GM12878 (cell line): ENCODE measurements around the gene VPS8. TPM values are rescaled to one million over a fixed set of nuclear protein-coding genes. Genes with fewer than 3 reads are reported as not detected.

Experiments used
- ATAC-seq: fragments of 200-7000 bp; cut with Tn5 transposase; 3 replicates; pipeline ENCODE4 v1.9.1; 2020; ENCODE audit warnings: mild to moderate bottlenecking, moderate library complexity
- BruUV-seq: library from RNA; stranded (reverse); fragments of 400-500 nt; replicated peaks from 2 replicates; lab custom pipeline; 2021; lab: Mats Ljungman, UMichigan
- CTCF ChIA-PET: fragments of 300-600 bp; sonication (Branson Sonifier 250); formaldehyde crosslinking; extraction: SDS; loops from one replicate; lab custom pipeline; 2021; ENCODE audit warnings: inconsistent platforms; lab: Yijun Ruan, JAX
- POLR2A ChIA-PET: fragments of 350-600 bp; formaldehyde crosslinking; extraction: SDS; loops from one replicate; lab custom pipeline; 2021; ENCODE audit warnings: inconsistent platforms; lab: Charles Lee
- RAD21 ChIA-PET: fragments of 300-600 bp; sonication (Branson Sonifier 250); formaldehyde crosslinking; loops from one replicate; lab custom pipeline; 2023; ENCODE audit warnings: antibody characterized with exemption; ENCODE audit not compliant: unreplicated experiment; lab: Charles Lee
- SMC1A ChIA-PET: fragments of 300-600 bp; sonication (Branson Sonifier 250); formaldehyde crosslinking; loops from one replicate; lab custom pipeline; 2023; ENCODE audit not compliant: unreplicated experiment, uncharacterized antibody; lab: Charles Lee
- DNase-seq: peaks from one replicate; pipeline ENCODE4 v3.0.0-alpha.2; 2011; ENCODE audit warnings: low read depth, low spot score
- FAIRE-seq: peaks from 3 replicates; lab custom pipeline; 2011; peaks lifted over from hg19 to GRCh38; lab: Jason Lieb, UNC
- H2AFZ ChIP-seq: 2 replicates; pipeline ENCODE4 v1.6.0; 2011; ENCODE audit warnings: low read depth, low read length, control low read depth; ENCODE audit not compliant: control insufficient read depth
- H3K27ac ChIP-seq: 2 replicates; pipeline ENCODE4 v1.5.1; 2011; ENCODE audit warnings: control low read depth; ENCODE audit not compliant: control insufficient read depth, insufficient read depth
- H3K27me3 ChIP-seq, 2 experiments: replicated peaks in 1 of 2; 2 replicates each; pipeline versions ENCODE4 v1.6.0 to v1.6.1; 2011; ENCODE audit warnings: low read length in 1 of 2; ENCODE audit not compliant: control insufficient read depth in 2 of 2, insufficient read depth in 2 of 2
- H3K36me3 ChIP-seq, 2 experiments: 2 replicates each; pipeline ENCODE4 v1.5.1; 2011; ENCODE audit warnings: low read length in 1 of 2; ENCODE audit not compliant: control insufficient read depth in 2 of 2, insufficient read depth in 2 of 2
- H3K4me1 ChIP-seq: 2 replicates; pipeline ENCODE4 v1.6.1; 2011; ENCODE audit warnings: mild to moderate bottlenecking, low read length, moderate library complexity, mixed read lengths; ENCODE audit not compliant: control insufficient read depth, insufficient read depth
- H3K4me2 ChIP-seq: 2 replicates; pipeline ENCODE4 v1.6.0; 2011; ENCODE audit warnings: control low read depth; ENCODE audit not compliant: control insufficient read depth, insufficient read depth
- H3K4me3 ChIP-seq: fragments of 200-600 bp; sonication (generic); 2 replicates; pipeline ENCODE4 v1.5.1; 2016
- H3K79me2 ChIP-seq: 2 replicates; pipeline ENCODE4 v1.6.0; 2011; ENCODE audit warnings: low read length; ENCODE audit not compliant: control insufficient read depth, insufficient read depth
- H3K9ac ChIP-seq: 2 replicates; pipeline ENCODE4 v1.8.0; 2011; ENCODE audit warnings: low read length, control low read depth, mixed read lengths; ENCODE audit not compliant: control insufficient read depth, insufficient read depth
- H3K9me3 ChIP-seq: replicated peaks from 3 replicates; pipeline ENCODE4 v1.5.1; 2011; ENCODE audit warnings: mild to moderate bottlenecking, low read length; ENCODE audit not compliant: control insufficient read depth, insufficient read depth
- H4K20me1 ChIP-seq: 2 replicates; pipeline ENCODE4 v1.6.0; 2011; ENCODE audit not compliant: control insufficient read depth, insufficient read depth
- CBX3 ChIP-seq: fragments of 200-600 bp; sonication (generic); IDR thresholded peaks from 2 replicates; pipeline ENCODE4 v1.6.1; 2016; ENCODE audit warnings: low read depth, borderline replicate concordance
- EED ChIP-seq: sonication (generic); IDR thresholded peaks from 2 replicates; pipeline ENCODE4 v1.6.1; 2016; ENCODE audit warnings: antibody characterized with exemption, low read depth
- MYB ChIP-seq: fragments of 150-350 bp; IDR thresholded peaks from 2 replicates; pipeline ENCODE4 v1.6.1; 2014; ENCODE audit warnings: mild to moderate bottlenecking, low read depth, low read length, borderline replicate concordance
- TARDBP ChIP-seq: IDR thresholded peaks from 2 replicates; pipeline ENCODE4 v1.6.1; 2016; ENCODE audit warnings: borderline replicate concordance
- TCF7 ChIP-seq: IDR thresholded peaks from 2 replicates; pipeline ENCODE4 v1.6.1; 2014; ENCODE audit warnings: antibody characterized with exemption, borderline replicate concordance
- ZBTB40 ChIP-seq: fragments of 450-650 bp; IDR thresholded peaks from 2 replicates; pipeline ENCODE4 v1.6.1; 2016; ENCODE audit warnings: mild to moderate bottlenecking, moderate library complexity, borderline replicate concordance
- WGBS: methylation state at CpG from one replicate; pipeline ENCODE4 v1.1.6; 2016; ENCODE audit warnings: low lambda C conversion rate; ENCODE audit not compliant: insufficient replicate concordance, insufficient coverage; ENCODE audit errors: missing lambda C conversion rate; 5-methylcytosine and 5-hydroxymethylcytosine counted together
- in situ Hi-C: fragments of 300-500 bp; cut with MboI; formaldehyde crosslinking; loops from 9 replicates; pipeline ENCODE4 v1.14.3; 2018; ENCODE audit warnings: mixed read lengths
- intact Hi-C: fragments of 100-400 bp; cut with micrococcal nuclease; formaldehyde crosslinking; loops from one replicate; pipeline ENCODE4 v1.14.2; 2022; ENCODE audit not compliant: unreplicated experiment
- polyA plus RNA-seq, 11 experiments: library from polyadenylated mRNA; depleted of rRNA in 4 of 11; unstranded in 6 of 11; stranded (reverse) in 5 of 11; fragments of >200 nt; fragmentation: Nextera tagmentation in 4 of 11; fragmentation: Illumina TruSeq in 1 of 11; extraction: Ambion mirVana in 4 of 11; extraction: Trizol in 1 of 11; gene quantifications; 1 replicate in 1 of 11; 2 replicates in 10 of 11; pipeline versions ENCODE4 v1.2.1 to v1.2.3, GENCODE V29; 2011 to 2016; ENCODE audit warnings: inconsistent platforms in 2 of 11, missing spikeins in 2 of 11, low read depth in 1 of 11
- total RNA-seq, 4 experiments: library from RNA; depleted of rRNA in 3 of 4; stranded (reverse); fragments of >200 nt in 3 of 4; fragmentation: Illumina TruSeq in 1 of 4; extraction: Trizol in 1 of 4; gene quantifications; 2 replicates each; pipeline versions ENCODE4 v1.2.1 to v1.2.3, GENCODE V29; 2013 to 2021
- TF ChIP-seq, protein P1 (sequence below): IDR thresholded peaks from 2 replicates; pipeline ENCODE4 v1.6.1; 2011; ENCODE audit warnings: low read depth, mild to moderate bottlenecking, low read length, moderate library complexity, borderline replicate concordance; ENCODE audit errors: extremely low read depth

VPS8 gene
- total and polyA plus RNA-seq, 10 of the 15 experiments (the other 5 are each of a cell fraction or from before 2014, with no cell fraction given), result 8.9 to 34.7 (median 20.9) TPM

DNA sequence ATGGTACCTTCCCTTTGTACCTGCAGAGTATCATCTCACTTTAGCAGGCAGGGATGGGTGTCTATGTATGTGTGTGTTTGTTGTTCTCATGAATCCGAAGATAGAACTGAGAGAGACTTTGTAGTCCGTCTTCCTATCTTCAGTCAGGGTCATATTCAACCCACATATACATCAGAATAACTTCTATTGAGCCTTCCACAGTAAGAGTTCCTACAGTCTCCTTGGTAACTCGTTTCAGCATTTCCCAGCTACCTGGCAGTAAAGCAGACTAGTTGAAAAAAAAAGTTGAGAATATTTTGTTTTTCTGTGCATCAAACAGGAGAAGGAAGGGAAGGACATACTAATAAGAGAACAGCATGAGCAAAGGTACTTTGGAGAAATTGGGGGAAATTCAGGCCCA is 106.8 kb downstream of the VPS8 start:
- ATAC-seq (no peak), DNase-seq (no peak), FAIRE-seq (no peak)
- POLR2A ChIA-PET, result no interaction called here
- SMC1A ChIA-PET, result no interaction called here
- CTCF ChIA-PET, result interaction anchor here (1.8 kb wide), 1 partner anchor 9 kb away, joined by 4 read pairs; no protein-coding TSS in a partner anchor
- TF ChIP-seq EED (no peak), TARDBP (no peak), MYB (no peak), CBX3 (no peak), ZBTB40 (no peak), TCF7 (no peak)
- TF ChIP-seq, protein P1, sequence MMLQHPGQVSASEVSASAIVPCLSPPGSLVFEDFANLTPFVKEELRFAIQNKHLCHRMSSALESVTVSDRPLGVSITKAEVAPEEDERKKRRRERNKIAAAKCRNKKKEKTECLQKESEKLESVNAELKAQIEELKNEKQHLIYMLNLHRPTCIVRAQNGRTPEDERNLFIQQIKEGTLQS, result no peak
- Histone ChIP-seq H3K4me3 (no peak overlapping the region), H3K9ac (no peak overlapping the region), H3K4me2 (no peak overlapping the region), H3K27ac (no peak overlapping the region), H4K20me1 (no peaks in the 10 kb centered on the region), H3K27me3 (no peaks in the 10 kb centered on the region), H3K9me3 (no peaks in the 10 kb centered on the region), H3K36me3 (no peaks in the 10 kb centered on the region; a peak in 2 of 4 replicates), H3K4me1 (no peaks in the 10 kb centered on the region), H3K79me2 (no peaks in the 10 kb centered on the region), H2AFZ (no peak overlapping the region)
- in situ Hi-C loops, result no loop called here
- RAD21 ChIA-PET, result no interaction called here
- BruUV-seq, result no TSS peak
- intact Hi-C loops, result no loop called here
- WGBS, result 96% methylated on average over 3 of the region's 3 CpGs
